D721Med (cell line): ENCODE measurements around the gene WNT16.

Source experiments
- DNase-seq: peaks from one replicate; pipeline ENCODE4 v3.0.0; 2011; ENCODE audit warnings: low spot score; ENCODE audit not compliant: insufficient read length
- FAIRE-seq: peaks from 2 replicates; lab custom pipeline; 2011; peaks lifted over from hg19 to GRCh38; lab: Jason Lieb, UNC
- CTCF ChIP-seq: IDR thresholded peaks from 2 replicates; pipeline ENCODE4 v1.5.1; 2012; ENCODE audit warnings: mild to moderate bottlenecking, control low read depth; ENCODE audit not compliant: insufficient read depth; ENCODE audit errors: missing control alignments

The WNT16 gene

GRCh38 chr7:121390109-121390508 is 61.3 kb downstream of the WNT16 start:
- FAIRE-seq (no peak), DNase-seq (no peak)
- TF ChIP-seq CTCF, result no peak

- FAIRE-seq, result no peak
- no peak for DNase-seq
- no peak for TF ChIP-seq CTCF
Observed at GRCh38 chr7:121390617-121391016, 61.8 kb downstream of the WNT16 start.
